HepG2 (cell line): ENCODE data around the gene AMIGO3. TPM values are rescaled to one million over a fixed set of nuclear protein-coding genes. Genes with fewer than 3 reads are reported as not detected.
A peak's percentile ranks its signal among the peaks of the same experiment; 100 is the strongest.

Source experiments
- NONO ChIP-seq, 2 experiments: fragments of 450-650 bp in 1 of 2; sonication (generic) in 1 of 2; formaldehyde crosslinking in 1 of 2; IDR thresholded peaks in 1 of 2; conservative IDR thresholded peaks in 1 of 2; 2 replicates each; pipeline versions ENCODE4 v1.6.1 to v1.8.0; 2017 to 2022; ENCODE audit warnings: mild to moderate bottlenecking in 1 of 2, missing genetic modification reagents in 1 of 2, moderate library complexity in 1 of 2
- NR2F6 ChIP-seq, 2 experiments: IDR thresholded peaks; 2 replicates each; pipeline ENCODE4 v1.6.1; 2016; ENCODE audit warnings: antibody characterized with exemption in 1 of 2, mild to moderate bottlenecking in 1 of 2
- PBX2 ChIP-seq: IDR thresholded peaks from 2 replicates; pipeline ENCODE4 v1.6.1; 2016; ENCODE audit warnings: control low read depth
- TBL1XR1 ChIP-seq: fragments of 150-350 bp; IDR thresholded peaks from 2 replicates; pipeline ENCODE4 v1.6.1; 2014; ENCODE audit warnings: borderline replicate concordance, low read length; ENCODE audit not compliant: partially characterized antibody
- TEAD3 ChIP-seq: optimal IDR thresholded peaks from 2 replicates; pipeline ENCODE3; 2016; ENCODE audit warnings: borderline replicate concordance
- YEATS4 ChIP-seq: sonication (generic); formaldehyde crosslinking; IDR thresholded peaks from 2 replicates; pipeline ENCODE4 v1.4.0; 2020; ENCODE audit warnings: missing genetic modification reagents, borderline replicate concordance
- ZFAT ChIP-seq: sonication (generic); formaldehyde crosslinking; conservative IDR thresholded peaks from 2 replicates; pipeline ENCODE4 v1.8.1; 2023; ENCODE audit warnings: missing genetic modification reagents, inconsistent platforms
- ZFYVE20 ChIP-seq: sonication (generic); formaldehyde crosslinking; IDR thresholded peaks from 2 replicates; pipeline ENCODE4 v1.8.0; 2023; ENCODE audit warnings: low read depth, mild to moderate bottlenecking, moderate library complexity, missing genetic modification reagents, borderline replicate concordance
- ZGPAT ChIP-seq: IDR thresholded peaks from 2 replicates; pipeline ENCODE4 v1.6.1; 2016; ENCODE audit warnings: mild to moderate bottlenecking
- ZMAT3 ChIP-seq: sonication (generic); formaldehyde crosslinking; conservative IDR thresholded peaks from 2 replicates; pipeline ENCODE4 v1.7.0; 2021; ENCODE audit warnings: missing genetic modification reagents
- ZNF205 ChIP-seq: IDR thresholded peaks from 2 replicates; pipeline ENCODE4 v1.6.1; 2018; ENCODE audit warnings: missing biosample characterization, missing genetic modification reagents
- ZNF407 ChIP-seq: sonication (generic); formaldehyde crosslinking; IDR thresholded peaks from one replicate; pipeline ENCODE4 v1.5.1; 2020; ENCODE audit warnings: mild to moderate bottlenecking, missing genetic modification reagents; ENCODE audit errors: not compliant biosample characterization
- ZNF513 ChIP-seq: sonication (generic); formaldehyde crosslinking; conservative IDR thresholded peaks from 2 replicates; pipeline ENCODE4 v1.5.0; 2020; ENCODE audit warnings: missing genetic modification reagents
- ZNF629 ChIP-seq: sonication (generic); formaldehyde crosslinking; conservative IDR thresholded peaks from 2 replicates; pipeline ENCODE4 v1.5.0; 2020; ENCODE audit warnings: missing genetic modification reagents
- polyA plus RNA-seq, 8 experiments: library from polyadenylated mRNA; depleted of rRNA in 3 of 8; stranded (reverse) in 7 of 8; unstranded in 1 of 8; fragments of >200 nt; fragmentation: Illumina TruSeq in 4 of 8; extraction: Trizol in 4 of 8; gene quantifications; 2 replicates each; pipeline versions ENCODE4 v1.2.1 to v1.2.3, GENCODE V29; 2011 to 2016; ENCODE audit warnings: low read depth in 4 of 8, missing spikeins in 1 of 8, mixed read lengths in 1 of 8; ENCODE audit not compliant: insufficient read depth in 1 of 8
- total RNA-seq, 5 experiments: library from RNA; depleted of rRNA; stranded (reverse); fragments of >200 nt; fragmentation: Illumina TruSeq; extraction: Trizol; gene quantifications; 2 replicates each; pipeline ENCODE4 v1.2.3, GENCODE V29; 2016; ENCODE audit warnings: low read depth in 1 of 5

The AMIGO3 gene
- total and polyA plus RNA-seq, 2 of the 13 experiments (the other 11 are each of a cell fraction or from before 2014, with no cell fraction given) = 0.35 TPM; not detected in 1

GRCh38 chr3:49671291-49672288 lies 47.9 kb downstream of the AMIGO3 start (continued):
- peak; percentile 15 for TF ChIP-seq TBL1XR1
- TF ChIP-seq ZNF205 (CRISPR knock-in tag) = peak; percentile 65; the same call in 1 of the 2 replicates
- no peak for TF ChIP-seq ZNF513 (CRISPR knock-in tag)
- no peak for TF ChIP-seq ZNF407
- TF ChIP-seq NR2F6 (IDR thresholded peaks at IDR 0.05) = peak; percentile 66
- peak; percentile 82 for TF ChIP-seq NR2F6 (CRISPR knock-in tag; IDR thresholded peaks at IDR 0.05)
- no peak for TF ChIP-seq ZFAT
- peak; percentile 5; the same call in 1 of the 2 replicates for TF ChIP-seq ZNF629
- peak; percentile 36; the same call in 1 of the 2 replicates for TF ChIP-seq ZMAT3 (CRISPR knock-in tag)
- TF ChIP-seq PBX2 (CRISPR knock-in tag) = no peak; the same call in 1 of the 2 replicates
- peak; percentile 45 for TF ChIP-seq TEAD3
- TF ChIP-seq NONO (IDR thresholded peaks at IDR 0.05) = no peak
- 0 out of 2 replicates have a peak, but pooled peaks have one; percentile 23 for TF ChIP-seq NONO (CRISPR knock-in tag; conservative IDR thresholded peaks at IDR 0.05)
- peak; percentile 40; the same call in 1 of the 2 replicates for TF ChIP-seq ZGPAT (CRISPR knock-in tag)
- peak; percentile 24; the same call in 1 of the 2 replicates for TF ChIP-seq YEATS4 (CRISPR knock-in tag)
- no peak for TF ChIP-seq ZFYVE20
